Dermis microvascular lymphatic vessel endothelial cell (primary cell): ENCODE data around the gene KREMEN2. TPM values are rescaled to one million over a fixed set of nuclear protein-coding genes. Genes with fewer than 3 reads are reported as not detected.
"Not testable (repeated sequence)": the region's sequence is repeated elsewhere in the genome, so short reads cannot be mapped to it uniquely, and the experiment has no call there.

Experiments
- DNase-seq, 2 donors: peaks; one replicate each; pipeline versions ENCODE4 v3.0.0 to v3.0.0-alpha.2; 2010; ENCODE audit warnings: low read depth in 2 of 2
- total RNA-seq: library from RNA; depleted of rRNA; stranded (reverse); fragments of >200 nt; gene quantifications from 2 replicates; pipeline ENCODE4 v1.2.1, GENCODE V29; 2014

KREMEN2 gene, protein sequence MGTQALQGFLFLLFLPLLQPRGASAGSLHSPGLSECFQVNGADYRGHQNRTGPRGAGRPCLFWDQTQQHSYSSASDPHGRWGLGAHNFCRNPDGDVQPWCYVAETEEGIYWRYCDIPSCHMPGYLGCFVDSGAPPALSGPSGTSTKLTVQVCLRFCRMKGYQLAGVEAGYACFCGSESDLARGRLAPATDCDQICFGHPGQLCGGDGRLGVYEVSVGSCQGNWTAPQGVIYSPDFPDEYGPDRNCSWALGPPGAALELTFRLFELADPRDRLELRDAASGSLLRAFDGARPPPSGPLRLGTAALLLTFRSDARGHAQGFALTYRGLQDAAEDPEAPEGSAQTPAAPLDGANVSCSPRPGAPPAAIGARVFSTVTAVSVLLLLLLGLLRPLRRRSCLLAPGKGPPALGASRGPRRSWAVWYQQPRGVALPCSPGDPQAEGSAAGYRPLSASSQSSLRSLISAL
- total RNA-seq, result not detected in 2 replicates

DNA sequence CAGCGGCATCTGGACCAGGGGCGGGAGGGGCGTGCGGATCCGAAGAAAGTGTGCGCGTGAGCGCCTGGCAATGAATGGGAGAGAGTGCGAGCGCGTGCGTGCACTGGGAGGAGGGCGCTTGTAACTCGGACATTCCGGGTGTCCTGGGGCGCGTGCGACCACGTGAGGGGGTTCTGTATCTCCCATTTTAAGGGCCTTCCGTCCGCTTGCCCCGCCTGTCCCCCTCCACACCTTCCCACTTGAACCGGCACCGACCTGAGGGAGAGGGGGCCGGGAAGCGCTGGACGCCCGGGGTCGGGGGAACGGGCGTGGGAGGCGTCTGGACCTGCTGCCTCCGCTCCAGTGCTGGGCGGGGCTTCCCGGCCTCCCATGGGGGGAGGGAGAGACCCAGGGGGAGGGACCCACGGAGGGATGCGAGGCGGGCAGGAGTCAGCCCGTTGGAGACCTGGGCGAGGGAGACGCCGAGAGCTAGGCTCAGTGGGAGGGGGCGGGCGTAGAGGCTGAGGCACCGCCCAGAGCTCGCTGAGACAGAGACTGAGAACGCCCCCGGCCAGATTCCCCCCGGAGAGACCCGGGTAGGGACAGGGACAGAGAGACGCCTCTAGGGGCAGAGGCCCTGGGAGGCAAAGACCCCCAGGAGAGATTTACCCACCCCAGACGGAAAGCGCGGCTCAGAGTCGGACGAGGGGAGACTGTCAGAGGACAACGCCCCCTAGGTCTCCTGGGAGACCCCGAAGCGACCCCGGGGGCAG lies at the start of gene KREMEN2:
KREMEN2 (plus strand) TSS at position 553 of the 752 bp plus-strand sequence. CDS start 246 bp downstream, outside the sequence.
- DNase-seq, result no peak

DNA sequence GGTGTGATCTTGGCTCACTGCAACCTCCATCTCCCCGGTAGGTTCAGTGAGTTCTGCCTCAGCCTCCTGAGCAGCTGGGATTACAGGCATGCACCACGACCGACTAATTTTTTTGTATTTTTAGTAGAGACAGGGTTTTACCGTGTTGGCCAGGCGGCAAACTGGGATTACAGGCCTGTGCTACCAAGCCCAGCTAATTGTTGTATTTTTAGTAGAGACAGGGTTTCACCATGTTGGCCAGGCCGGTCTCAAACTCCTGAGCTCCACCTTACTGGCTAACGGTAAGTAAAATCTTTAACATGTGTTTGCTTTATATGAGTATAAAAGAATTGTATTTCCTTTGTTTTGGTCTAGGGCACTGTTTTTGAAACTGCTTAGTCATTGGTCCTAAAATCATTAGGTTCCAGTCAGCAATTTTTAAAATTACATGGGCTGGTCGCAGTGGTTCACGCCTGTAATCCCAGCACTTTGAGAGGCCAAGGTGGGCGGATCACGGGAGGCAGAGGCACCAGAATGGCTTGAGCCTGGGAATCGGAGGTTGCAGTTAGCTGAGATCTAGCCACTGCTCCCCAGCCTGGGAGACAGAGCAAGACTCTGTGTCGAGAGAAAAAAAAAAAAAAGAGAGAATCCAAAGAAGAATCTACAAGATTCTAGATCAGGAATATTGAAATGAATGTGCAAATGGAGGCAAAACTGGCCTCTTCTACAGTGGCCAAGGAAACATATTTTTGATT lies 48.7 kb upstream of the KREMEN2 start:
- no peak for DNase-seq

DNA sequence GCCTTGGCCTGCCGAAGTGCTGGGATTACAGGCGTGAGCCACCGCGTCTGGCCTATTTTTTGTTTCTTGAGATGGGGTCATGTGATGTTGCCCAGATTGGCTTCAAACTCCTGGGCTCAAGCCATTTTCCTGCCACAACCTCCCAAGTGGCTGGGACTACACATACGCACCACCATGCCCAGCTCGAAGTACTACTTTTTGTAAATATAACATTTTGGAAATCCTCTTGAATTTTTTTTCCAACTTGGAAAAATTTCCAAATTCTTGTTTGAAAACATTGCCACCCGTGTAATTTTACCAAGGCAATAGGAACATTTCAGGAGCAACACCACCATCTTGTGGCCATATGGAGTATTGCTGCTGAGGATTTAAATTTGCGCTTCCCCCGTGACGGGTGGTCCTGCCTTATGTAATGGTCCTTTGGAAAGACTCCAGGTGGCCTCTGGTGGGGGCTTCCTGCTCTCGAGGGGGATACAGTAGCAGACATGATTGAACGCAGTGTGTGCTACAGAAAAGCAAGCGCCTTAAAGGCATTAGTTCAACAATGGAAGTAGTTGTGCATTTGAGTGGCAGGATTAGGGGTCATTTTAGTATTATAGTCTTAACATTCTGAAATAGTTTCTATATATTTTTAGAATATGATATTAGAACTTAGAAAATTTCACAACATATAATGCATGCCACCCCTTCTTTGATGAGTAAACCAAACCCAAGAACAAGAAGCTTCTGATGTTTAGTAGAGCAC lies 44.4 kb upstream of the KREMEN2 start:
- peak; percentile 66 to 70 for DNase-seq

DNA sequence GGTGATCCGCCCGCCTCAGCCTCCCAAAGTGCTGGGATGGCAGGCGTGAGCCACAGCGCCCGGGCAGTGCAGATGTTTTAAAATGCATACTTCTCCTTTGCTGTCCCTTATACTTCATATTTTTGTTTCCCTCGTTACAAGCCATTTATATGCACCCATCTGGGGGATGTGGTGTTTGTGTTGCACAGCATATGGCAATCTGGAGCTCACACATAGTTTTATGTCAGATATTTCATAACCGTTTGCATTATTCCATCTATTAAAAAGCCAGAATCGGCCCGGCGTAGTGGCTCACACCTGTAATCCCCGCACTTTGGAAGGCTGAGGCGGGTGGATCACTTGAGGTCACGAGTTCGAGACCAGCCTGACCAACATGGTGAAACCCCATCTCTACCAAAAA lies 40.6 kb upstream of the KREMEN2 start:
- DNase-seq, result no peak

DNA sequence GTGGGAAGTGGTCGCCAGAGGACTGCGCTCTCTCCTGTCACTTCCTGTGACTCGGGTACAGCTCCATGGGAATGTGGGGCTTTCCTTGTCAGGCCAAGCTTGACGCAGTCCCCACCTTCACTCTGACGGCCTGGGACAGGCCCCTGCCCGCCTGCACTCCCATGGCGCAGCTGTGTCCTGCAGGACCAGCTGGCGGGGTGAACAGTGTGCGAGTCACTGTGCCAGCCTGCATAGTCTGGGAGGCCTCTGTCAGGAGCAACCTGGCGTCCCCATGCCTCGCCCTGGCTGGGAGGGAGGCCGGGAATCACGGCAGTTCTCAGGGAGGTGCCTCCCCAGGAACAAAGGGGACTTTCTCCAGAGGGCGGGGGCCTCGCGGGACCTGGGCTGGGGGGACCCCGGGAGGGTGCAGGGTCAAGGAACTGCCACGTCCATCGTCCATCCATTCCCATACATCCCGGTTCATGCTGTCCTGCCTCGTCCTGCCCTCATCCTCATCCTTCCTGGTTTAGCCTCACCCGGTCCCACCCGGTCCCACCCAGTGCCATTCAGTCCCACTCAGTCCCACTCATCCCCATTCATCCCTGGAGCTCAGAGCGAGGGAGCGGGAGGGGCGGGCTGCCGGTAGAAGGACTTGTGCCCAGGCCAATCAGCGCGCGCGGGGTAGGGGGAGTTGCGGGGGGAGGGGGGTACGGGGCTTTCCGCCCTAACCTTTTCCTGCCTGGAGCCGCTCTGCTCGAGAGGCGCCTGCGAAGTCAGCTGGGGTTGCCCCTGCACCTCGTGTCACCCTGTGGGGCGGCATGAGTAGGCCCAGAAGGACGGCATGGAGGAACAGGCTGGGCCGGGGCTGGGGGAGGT lies 38.9 kb upstream of the KREMEN2 start:
- no peak for DNase-seq

DNA sequence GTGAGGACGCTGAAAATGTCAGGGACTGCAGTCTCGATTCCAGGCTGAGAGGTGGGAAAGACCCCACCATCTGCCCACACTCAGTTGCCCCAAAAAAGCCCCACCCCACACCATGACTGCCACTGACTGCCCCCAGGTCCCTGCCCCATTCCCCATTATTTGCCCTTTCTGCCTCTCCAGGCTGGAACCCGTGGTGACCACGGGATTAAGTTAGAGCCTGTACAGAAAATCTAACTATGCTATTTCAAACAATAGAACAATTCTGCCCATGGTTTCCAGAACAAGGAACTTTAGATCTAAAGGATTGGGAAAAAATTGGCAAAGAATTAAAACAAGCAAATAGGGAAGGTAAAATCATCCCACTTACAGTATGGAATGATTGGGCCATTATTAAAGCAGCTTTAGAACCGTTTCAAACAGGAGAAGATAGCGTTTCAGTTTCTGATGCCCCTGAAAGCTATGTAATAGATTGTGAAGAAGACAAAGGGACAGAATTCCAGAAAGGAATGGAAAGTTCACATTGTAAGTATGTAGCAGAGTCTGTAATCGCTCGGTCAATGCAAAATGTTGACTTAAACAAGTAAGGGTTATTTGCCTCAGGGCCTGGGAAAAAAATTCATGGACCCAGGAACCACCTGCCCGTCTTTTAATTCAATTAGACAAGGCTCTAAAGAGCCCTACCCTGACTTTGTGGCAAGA lies 38.0 kb upstream of the KREMEN2 start:
- DNase-seq, result no peak

DNA sequence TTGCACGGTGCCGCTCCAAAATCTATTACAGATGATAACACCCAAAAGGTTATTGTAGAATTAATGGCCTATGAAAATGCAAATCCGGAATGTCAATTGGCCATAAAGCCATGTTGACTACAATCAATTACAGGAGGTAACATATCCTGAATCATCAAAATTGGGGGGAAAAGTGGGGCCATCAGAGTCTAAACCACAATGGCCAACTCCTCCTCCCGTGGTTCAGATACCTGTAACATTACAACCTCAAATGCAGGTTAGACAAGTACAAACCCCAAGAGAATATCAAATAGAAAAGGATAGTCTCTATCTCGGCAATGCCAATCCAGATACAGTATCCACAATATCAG lies 37.5 kb upstream of the KREMEN2 start:
- DNase-seq, result no peak

DNA sequence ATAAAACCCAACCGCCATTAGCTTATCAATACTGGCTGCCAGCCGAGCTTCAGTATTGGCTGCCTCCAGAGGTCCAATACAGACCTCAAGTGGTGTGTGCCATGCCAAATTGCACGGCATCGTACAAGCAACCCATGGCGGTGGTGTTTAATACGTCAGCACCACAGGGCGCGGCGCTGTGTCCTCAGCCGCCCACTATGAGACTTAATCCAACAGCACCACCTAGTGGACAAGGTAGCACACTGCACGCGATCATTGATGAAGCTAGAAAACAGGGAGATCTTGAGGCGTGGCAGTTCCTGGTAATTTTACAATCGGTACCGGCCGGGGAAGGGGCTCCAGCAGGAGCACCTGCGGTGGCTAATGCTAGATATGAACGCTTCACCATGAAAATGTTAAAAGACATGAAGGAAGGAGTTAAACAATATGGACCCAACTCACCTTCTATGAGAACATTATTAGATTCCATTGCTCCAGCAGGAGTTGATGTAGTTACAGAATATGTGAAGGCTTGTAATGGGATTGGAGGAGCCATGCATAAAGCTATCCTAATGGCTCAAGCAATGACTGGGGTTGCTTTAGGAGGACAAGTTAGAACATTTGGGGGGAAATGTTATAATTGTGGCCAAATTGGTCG lies 36.9 kb upstream of the KREMEN2 start:
- peak; percentile 40 to 83 for DNase-seq

DNA sequence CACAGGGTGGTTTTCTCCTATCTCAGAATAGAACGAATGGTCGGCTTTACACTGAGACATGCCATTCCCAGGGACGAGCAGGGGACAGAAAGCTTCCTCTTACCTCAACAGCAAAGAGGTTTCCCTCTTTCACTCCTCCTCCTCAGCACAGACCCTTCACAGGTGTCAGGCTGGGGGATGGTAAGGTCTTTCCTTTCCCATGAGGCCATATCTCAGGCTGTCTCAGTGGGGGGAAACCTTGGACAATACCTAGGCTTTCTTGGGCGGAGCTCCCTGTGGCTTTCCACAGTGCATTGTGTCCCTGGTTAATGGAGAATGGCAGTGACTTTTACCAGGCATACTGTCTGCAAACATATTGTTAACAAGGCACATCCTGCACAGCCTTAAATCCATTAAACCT lies 35.9 kb upstream of the KREMEN2 start:
- DNase-seq, result not testable (repeated sequence)

DNA sequence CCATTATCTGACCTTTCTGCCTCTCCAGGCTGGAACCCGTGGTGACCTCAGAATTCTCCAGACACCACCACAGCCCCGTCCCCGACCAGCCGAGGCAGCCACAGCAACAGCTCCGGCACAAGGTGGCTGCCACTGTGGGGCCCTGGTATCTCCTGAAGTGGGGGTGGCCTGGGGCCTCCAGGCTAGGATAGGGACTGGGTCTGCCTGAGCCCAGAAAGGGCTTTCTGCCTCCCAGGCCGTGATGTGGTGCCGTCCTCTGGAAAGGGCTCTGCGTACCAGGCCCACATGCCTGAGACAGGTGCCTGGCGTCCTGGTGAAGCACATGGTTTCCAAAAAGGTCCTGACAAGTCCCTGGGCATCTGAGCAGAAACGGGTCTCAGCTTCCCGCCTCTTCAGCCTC lies 35.3 kb upstream of the KREMEN2 start:
- no peak for DNase-seq

DNA sequence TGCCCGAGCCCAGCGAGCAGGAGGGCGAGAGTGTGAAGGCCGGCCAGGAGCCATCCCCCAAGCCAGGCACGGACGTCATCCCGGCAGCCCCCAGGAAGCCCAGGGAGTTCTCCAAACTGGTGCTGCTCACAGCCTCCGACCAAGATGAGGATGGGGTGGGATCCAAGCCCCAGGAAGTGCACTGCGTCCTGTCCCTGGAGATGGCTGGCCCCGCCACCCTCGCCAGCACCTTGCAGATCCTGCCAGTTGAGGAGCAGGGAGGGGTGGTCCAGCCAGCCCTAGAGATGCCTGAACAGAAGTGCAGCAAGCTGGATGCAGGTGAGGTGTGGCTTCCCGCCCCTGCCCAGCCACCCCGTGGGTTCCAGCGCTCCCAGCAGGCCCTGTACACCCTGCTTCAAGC lies 34.4 kb upstream of the KREMEN2 start:
- no peak for DNase-seq

DNA sequence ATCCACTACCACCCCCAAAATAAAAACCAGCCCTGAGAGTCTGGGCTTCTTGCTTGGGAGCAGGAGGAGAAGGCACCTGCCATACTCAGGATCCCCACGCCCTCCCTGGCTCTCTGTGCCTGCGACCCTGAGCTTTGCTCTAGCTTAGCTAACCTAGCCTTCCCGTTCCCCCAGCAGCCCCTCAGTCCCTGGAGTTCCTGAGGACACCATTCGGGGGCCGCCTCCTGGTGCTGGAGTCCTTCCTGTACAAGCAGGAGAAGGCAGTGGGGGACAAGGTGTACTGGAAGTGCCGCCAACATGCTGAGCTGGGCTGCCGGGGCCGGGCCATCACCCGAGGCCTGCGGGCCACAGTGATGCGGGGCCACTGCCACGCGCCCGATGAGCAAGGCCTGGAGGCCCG lies 33.8 kb upstream of the KREMEN2 start:
- no peak for DNase-seq

DNA sequence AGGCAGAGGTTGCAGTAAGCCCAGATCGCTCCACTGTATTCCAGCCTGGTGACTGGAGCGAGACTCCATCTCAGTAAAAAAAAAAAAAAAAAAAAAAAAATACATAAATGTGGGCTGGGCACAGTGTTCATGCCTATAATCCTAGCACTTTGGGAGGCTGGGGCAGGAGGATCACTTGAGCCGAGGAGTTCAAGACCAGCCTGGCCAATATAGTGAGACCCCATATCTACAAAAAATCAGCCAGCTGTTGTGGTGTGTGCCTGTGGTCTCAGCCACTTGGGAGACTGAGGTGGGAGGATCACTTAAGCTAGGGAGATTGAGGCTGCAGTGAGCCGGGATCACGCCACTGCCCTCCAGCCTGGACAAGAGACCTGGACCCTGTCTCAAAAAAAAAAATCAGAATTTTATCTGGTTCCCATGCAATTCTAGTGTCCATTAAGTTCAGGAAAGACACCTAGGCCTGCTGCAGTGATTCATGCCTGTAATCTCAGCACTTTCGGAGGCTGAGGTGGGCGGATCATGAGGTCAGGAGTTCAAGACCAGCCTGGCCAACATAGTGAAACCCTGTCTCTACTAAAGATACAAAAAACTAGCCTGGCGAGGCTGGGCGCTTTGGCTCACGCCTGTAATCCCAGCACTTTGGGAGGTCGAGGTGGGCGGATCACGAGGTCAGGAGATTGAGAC lies 32.7 kb upstream of the KREMEN2 start:
- not testable (repeated sequence) for DNase-seq

DNA sequence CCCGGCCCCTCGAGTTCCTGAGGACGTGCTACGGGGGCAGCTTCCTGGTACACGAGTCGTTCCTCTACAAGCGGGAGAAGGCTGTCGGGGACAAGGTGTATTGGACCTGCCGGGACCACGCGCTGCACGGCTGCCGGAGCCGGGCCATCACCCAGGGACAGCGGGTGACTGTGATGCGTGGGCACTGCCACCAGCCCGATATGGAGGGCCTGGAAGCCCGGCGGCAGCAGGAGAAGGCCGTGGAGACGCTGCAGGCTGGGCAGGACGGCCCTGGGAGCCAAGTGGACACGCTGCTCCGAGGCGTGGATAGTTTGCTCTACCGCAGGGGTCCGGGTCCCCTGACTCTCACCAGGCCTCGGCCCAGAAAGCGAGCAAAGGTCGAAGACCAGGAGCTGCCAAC lies 30.9 kb upstream of the KREMEN2 start:
- no peak for DNase-seq

DNA sequence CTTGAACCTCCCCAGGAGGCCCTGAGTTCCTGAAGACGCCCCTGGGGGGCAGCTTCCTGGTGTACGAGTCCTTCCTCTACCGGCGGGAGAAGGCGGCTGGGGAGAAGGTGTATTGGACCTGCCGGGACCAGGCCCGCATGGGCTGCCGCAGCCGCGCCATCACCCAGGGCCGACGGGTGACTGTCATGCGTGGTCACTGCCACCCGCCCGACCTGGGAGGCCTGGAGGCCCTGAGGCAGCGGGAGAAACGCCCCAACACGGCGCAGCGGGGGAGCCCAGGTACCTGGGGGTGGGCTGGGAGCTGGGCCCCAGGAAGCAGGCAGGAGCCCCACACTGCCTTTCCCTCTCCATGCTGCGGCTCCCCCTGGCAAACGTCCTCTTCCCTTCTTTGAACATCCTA lies 30.4 kb upstream of the KREMEN2 start:
- DNase-seq, result no peak

DNA sequence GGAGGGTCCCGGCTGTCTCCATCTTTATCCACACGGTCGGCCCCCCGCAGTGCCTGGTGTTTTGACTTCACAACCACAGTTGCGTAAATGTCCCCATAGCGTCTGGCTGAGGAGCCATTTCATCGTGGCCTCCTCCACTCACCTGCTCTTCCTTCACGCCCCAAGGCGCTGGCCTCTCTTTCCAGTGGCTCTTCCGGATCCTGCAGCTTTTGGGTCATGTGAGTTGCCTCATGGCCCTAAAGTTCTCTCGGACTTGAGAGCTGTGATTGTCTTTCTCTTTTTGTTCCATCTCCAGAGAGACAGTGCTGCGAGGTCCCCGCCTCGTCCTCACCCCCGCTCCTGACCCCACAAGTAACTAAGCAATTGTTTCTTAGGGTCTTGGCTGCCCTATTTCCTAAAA lies 29.6 kb upstream of the KREMEN2 start:
- no peak for DNase-seq

DNA sequence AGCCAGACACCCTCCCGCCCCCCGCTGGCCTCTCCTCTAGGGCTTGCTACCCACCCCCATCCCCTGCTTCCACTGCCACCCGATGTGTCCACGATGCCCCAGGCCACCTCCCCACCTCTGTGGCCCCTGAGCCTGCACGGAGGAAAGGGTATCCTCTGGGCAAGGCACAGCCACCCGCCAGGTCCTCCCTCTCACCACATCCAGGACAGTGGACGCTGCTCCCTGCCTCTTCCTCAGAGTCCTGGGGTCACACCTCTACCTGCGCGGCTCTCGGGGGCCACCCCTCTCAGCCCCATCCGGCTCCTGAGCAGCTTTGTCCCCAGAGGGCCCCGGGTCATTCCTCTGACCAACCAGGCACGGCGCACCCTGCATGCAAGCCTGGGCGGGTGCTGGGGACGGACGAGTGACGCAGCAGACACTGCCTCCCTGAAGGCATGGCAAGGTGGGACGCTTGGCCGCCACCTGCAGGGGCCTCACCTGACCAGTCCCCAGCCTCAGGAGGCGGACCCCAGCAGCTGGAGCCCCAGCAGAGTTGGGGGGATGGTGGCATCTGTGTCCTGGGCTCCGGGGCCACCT lies 27.6 kb upstream of the KREMEN2 start:
- no peak for DNase-seq

DNA sequence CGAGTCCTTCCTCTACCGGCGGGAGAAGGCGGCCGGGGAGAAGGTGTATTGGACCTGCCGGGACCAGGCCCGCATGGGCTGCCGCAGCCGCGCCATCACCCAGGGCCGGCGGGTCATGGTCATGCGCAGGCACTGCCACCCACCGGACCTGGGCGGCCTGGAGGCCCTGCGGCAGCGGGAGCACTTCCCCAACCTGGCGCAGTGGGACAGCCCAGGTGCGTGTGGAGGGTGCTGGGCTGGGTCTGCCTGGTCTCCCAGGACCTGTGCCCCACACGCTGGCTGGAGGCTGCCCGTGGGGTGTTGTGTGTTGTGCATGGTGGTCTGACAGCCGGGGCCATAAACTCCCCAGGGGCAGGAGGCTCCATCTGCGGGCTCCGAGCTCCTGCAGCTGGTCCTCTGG lies 26.9 kb upstream of the KREMEN2 start:
- no peak for DNase-seq
